Endothelial cell (in vitro differentiated cells): ENCODE measurements around the gene CAMTA1. TPM values are rescaled to one million over a fixed set of nuclear protein-coding genes. Genes with fewer than 3 reads are reported as not detected.
"Not testable (repeated sequence)": the region's sequence is repeated elsewhere in the genome, so short reads cannot be mapped to it uniquely, and the experiment has no call there.

Experiments used
- DNase-seq: peaks from one replicate; pipeline ENCODE4 v3.0.0; 2021; ENCODE audit warnings: low spot score
- H3K27ac Mint-ChIP-seq: one replicate; pipeline ENCODE4 v1.8.0; 2021; ENCODE audit warnings: mixed read lengths, inconsistent platforms; ENCODE audit not compliant: unreplicated experiment
- H3K27me3 Mint-ChIP-seq: one replicate; pipeline ENCODE4 v1.8.0; 2021; ENCODE audit warnings: mild to moderate bottlenecking, moderate library complexity, mixed read lengths, inconsistent platforms; ENCODE audit not compliant: unreplicated experiment
- H3K36me3 Mint-ChIP-seq: one replicate; pipeline ENCODE4 v1.8.0; 2021; ENCODE audit warnings: mild to moderate bottlenecking, low read depth, mixed read lengths, inconsistent platforms; ENCODE audit not compliant: unreplicated experiment
- H3K4me1 Mint-ChIP-seq: one replicate; pipeline ENCODE4 v1.8.0; 2021; ENCODE audit warnings: mild to moderate bottlenecking, mixed read lengths, inconsistent platforms; ENCODE audit not compliant: unreplicated experiment
- H3K4me3 Mint-ChIP-seq: one replicate; pipeline ENCODE4 v1.8.0; 2021; ENCODE audit warnings: mild to moderate bottlenecking, mixed read lengths, inconsistent platforms; ENCODE audit not compliant: unreplicated experiment
- H3K9me3 Mint-ChIP-seq: one replicate; pipeline ENCODE4 v1.8.0; 2021; ENCODE audit warnings: mixed read lengths, inconsistent platforms; ENCODE audit not compliant: unreplicated experiment
- total RNA-seq: library from RNA; stranded (reverse); fragmentation: NEBNext Ultra II Directional; extraction: Animal tissue kit (Norgen Biotek cat#: 25700); gene quantifications from one replicate; pipeline ENCODE4 v1.2.1, GENCODE V29; 2021; ENCODE audit not compliant: unreplicated experiment
- TF ChIP-seq, protein P1 (sequence below): fragments of 200-600 bp; sonication (generic); IDR thresholded peaks from one replicate; pipeline ENCODE4 v1.5.0; 2021; ENCODE audit warnings: antibody characterized with exemption; ENCODE audit not compliant: unreplicated experiment

CAMTA1 gene
- total RNA-seq, 1 donor from 2014 or later: 87.3 TPM

GRCh38 chr1:7135493-7135892 lies 350.2 kb downstream of the CAMTA1 start:
- TF ChIP-seq, protein P1, sequence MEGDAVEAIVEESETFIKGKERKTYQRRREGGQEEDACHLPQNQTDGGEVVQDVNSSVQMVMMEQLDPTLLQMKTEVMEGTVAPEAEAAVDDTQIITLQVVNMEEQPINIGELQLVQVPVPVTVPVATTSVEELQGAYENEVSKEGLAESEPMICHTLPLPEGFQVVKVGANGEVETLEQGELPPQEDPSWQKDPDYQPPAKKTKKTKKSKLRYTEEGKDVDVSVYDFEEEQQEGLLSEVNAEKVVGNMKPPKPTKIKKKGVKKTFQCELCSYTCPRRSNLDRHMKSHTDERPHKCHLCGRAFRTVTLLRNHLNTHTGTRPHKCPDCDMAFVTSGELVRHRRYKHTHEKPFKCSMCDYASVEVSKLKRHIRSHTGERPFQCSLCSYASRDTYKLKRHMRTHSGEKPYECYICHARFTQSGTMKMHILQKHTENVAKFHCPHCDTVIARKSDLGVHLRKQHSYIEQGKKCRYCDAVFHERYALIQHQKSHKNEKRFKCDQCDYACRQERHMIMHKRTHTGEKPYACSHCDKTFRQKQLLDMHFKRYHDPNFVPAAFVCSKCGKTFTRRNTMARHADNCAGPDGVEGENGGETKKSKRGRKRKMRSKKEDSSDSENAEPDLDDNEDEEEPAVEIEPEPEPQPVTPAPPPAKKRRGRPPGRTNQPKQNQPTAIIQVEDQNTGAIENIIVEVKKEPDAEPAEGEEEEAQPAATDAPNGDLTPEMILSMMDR: no peak
- peaks cover 2% of the 10 kb centered on the region for H3K27me3 Mint-ChIP-seq
- DNase-seq: no peak
- H3K36me3 Mint-ChIP-seq: no peaks in the 10 kb centered on the region
- no peaks in the 10 kb centered on the region for H3K9me3 Mint-ChIP-seq
- no peak overlapping the region for H3K4me3 Mint-ChIP-seq
- peaks cover 5% of the 10 kb centered on the region for H3K4me1 Mint-ChIP-seq
- H3K27ac Mint-ChIP-seq: no peak overlapping the region

DNA sequence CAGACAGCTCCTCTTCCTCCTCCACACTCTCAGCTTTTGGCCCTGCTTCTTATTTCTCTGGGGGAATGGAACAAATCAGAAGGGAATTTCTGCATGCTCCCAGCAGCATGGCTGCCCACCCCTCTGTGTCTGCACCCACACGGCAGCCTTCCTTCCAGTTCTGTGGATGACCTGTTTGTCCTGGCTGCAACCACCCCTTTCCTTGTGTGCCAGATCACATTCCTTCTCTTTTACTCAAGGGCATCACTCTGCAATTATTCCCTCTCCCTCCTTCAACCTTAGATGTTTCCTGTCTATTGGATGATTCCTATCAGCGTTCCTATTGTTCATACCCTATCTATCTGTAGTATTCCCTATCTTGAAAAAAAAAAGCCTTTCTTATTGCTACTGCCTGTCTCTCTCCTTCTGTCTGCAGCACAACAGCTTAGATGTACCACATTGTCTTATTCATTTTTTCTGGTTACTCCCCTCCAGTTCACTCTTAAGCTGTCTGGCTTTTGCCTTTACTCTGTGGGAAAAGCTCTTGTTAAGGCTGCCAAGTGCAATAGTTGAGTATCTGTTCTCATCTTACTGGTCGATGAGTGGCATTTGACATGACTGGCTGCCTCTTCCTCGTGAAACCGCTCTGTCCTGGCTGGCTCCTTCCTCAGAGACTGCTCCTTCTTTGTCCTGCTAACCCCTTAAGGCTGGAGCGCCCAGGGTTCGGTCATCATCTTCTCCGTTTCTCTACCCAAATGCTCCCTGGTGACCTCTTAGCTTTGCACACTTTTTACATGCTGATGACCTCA lies 351.1 kb downstream of the CAMTA1 start:
- no peak overlapping the region for H3K4me3 Mint-ChIP-seq
- H3K27ac Mint-ChIP-seq: no peak overlapping the region
- H3K36me3 Mint-ChIP-seq: no peaks in the 10 kb centered on the region
- TF ChIP-seq, protein P1: no peak
- H3K27me3 Mint-ChIP-seq: peaks cover 2% of the 10 kb centered on the region
- peaks cover 5% of the 10 kb centered on the region for H3K4me1 Mint-ChIP-seq
- DNase-seq: no peak
- H3K9me3 Mint-ChIP-seq: no peaks in the 10 kb centered on the region

GRCh38 chr1:7140251-7140650 lies 355.0 kb downstream of the CAMTA1 start:
- Mint-ChIP-seq H3K4me3 (no peak overlapping the region), H3K27ac (no peak overlapping the region), H3K9me3 (no peaks in the 10 kb centered on the region), H3K27me3 (peaks cover 8% of the 10 kb centered on the region), H3K4me1 (peaks cover 5% of the 10 kb centered on the region), H3K36me3 (no peaks in the 10 kb centered on the region)
- TF ChIP-seq, protein P1: no peak
- no peak for DNase-seq

DNA sequence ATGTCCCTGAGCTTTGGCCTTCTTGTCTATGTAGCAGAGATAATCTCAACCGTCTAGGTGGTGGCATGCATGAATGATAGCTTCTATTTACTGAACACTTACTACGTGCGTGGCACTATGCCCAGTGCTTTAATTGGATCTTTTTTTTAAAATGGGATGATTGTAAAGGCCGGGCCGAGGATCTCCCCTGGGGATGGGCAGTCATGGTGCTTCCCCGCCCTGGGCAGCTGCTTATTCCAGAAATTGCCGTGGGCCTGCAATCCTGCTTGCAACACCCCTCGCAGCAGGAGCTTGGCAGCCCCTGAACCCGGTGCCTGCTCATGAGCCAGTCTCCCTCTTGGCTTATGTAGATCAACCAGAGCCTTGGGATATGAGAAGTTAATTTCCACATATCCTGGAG lies 360.7 kb downstream of the CAMTA1 start:
- TF ChIP-seq, protein P1: no peak
- no peaks in the 10 kb centered on the region for H3K4me1 Mint-ChIP-seq
- no peaks in the 10 kb centered on the region for H3K36me3 Mint-ChIP-seq
- H3K27me3 Mint-ChIP-seq: peaks cover 6% of the 10 kb centered on the region
- no peaks in the 10 kb centered on the region for H3K9me3 Mint-ChIP-seq
- no peak overlapping the region for H3K4me3 Mint-ChIP-seq
- DNase-seq: no peak
- H3K27ac Mint-ChIP-seq: no peak overlapping the region

DNA sequence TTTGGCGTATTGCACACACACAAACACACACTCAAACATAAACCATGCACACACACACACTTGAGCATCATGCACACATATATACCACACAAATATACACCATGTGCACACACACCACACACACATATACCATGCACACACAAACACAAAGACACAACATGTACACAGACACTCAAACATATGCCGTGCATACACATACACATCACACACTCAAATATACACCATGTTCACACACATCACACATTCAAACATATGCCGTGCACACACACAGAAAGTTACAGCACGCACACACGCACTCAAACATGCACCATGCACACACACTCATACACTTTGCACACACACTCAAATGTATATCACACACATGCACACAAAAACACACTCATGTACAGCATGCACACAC lies 361.5 kb downstream of the CAMTA1 start:
- Mint-ChIP-seq H3K9me3 (no peaks in the 10 kb centered on the region), H3K4me1 (no peaks in the 10 kb centered on the region)
- TF ChIP-seq, protein P1: no peak

GRCh38 chr1:7147581-7148282 lies 362.5 kb downstream of the CAMTA1 start:
- not testable (repeated sequence) for H3K4me3 Mint-ChIP-seq, DNase-seq, H3K27ac Mint-ChIP-seq, H3K9me3 Mint-ChIP-seq, H3K36me3 Mint-ChIP-seq, H3K4me1 Mint-ChIP-seq, H3K27me3 Mint-ChIP-seq

More for the DNA sequence above, 361.5 kb downstream of the CAMTA1 start:
- H3K36me3 Mint-ChIP-seq: no peaks in the 10 kb centered on the region
- no peak overlapping the region for H3K27ac Mint-ChIP-seq
- H3K27me3 Mint-ChIP-seq: peaks cover 6% of the 10 kb centered on the region
- H3K4me3 Mint-ChIP-seq: no peak overlapping the region
- DNase-seq: no peak
